HEK293 (cell line): ENCODE data around the gene KCNQ1.

Source experiments
- CTCF ChIA-PET: fragments of 350-600 bp; formaldehyde crosslinking; extraction: SDS; loops from one replicate; lab custom pipeline; 2021; ENCODE audit warnings: antibody characterized with exemption; lab: Yijun Ruan, JAX
- POLR2A ChIA-PET: fragments of 300-600 bp; formaldehyde crosslinking; extraction: SDS; loops from one replicate; lab custom pipeline; 2020; ENCODE audit warnings: antibody characterized with exemption, inconsistent platforms; lab: Yijun Ruan, JAX
- H3K27ac ChIP-seq: fragments of 200-500 bp; sonication (Bioruptor generic); 2 replicates; pipeline ENCODE4 v1.5.1; 2014; ENCODE audit warnings: low read depth, low read length, control low read depth, inconsistent platforms; ENCODE audit errors: extremely low read depth
- H3K36me3 ChIP-seq, 2 experiments: fragments of 200-500 bp in 1 of 2; sonication (Bioruptor generic) in 1 of 2; 1 replicate in 1 of 2; 2 replicates in 1 of 2; pipeline ENCODE4 v1.5.1; 2014 to 2017; ENCODE audit warnings: inconsistent platforms in 2 of 2, low read length in 2 of 2; ENCODE audit not compliant: control insufficient read depth in 2 of 2, insufficient read depth in 1 of 2
- H3K4me1 ChIP-seq: fragments of 200-500 bp; sonication (Bioruptor generic); 2 replicates; pipeline ENCODE4 v1.5.1; 2014; ENCODE audit warnings: mild to moderate bottlenecking, low read length, inconsistent platforms; ENCODE audit not compliant: control insufficient read depth, insufficient read depth
- H3K4me3 ChIP-seq: 2 replicates; pipeline ENCODE4 v1.5.1; 2011; ENCODE audit warnings: low read depth, mild to moderate bottlenecking, control low read depth, low read length, moderate library complexity
- H3K9me3 ChIP-seq: fragments of 200-500 bp; sonication (Bioruptor generic); 2 replicates; pipeline ENCODE4 v1.5.1; 2014; ENCODE audit warnings: low read depth, low read length, inconsistent platforms; ENCODE audit not compliant: control insufficient read depth, insufficient read depth
- CTCF ChIP-seq: fragments of 450-650 bp; formaldehyde crosslinking; IDR thresholded peaks from 2 replicates; pipeline ENCODE4 v1.5.1; 2016; ENCODE audit warnings: missing biosample characterization, missing genetic modification characterization
- GLI4 ChIP-seq: fragments of 450-650 bp; formaldehyde crosslinking; IDR thresholded peaks from 2 replicates; pipeline ENCODE4 v1.5.1; 2016; ENCODE audit warnings: missing biosample characterization, missing genetic modification characterization
- SCRT1 ChIP-seq: fragments of 450-650 bp; formaldehyde crosslinking; IDR thresholded peaks from 2 replicates; pipeline ENCODE4 v1.5.1; 2016; ENCODE audit warnings: missing biosample characterization, missing genetic modification characterization, borderline replicate concordance
- SCRT2 ChIP-seq: fragments of 450-650 bp; formaldehyde crosslinking; IDR thresholded peaks from 2 replicates; pipeline ENCODE4 v1.5.1; 2016; ENCODE audit warnings: missing biosample characterization, missing genetic modification characterization
- ZNF169 ChIP-seq: fragments of 450-650 bp; formaldehyde crosslinking; IDR thresholded peaks from 2 replicates; pipeline ENCODE4 v1.5.1; 2016; ENCODE audit warnings: missing biosample characterization, missing genetic modification characterization
- ZNF2 ChIP-seq: fragments of 450-650 bp; formaldehyde crosslinking; IDR thresholded peaks from 2 replicates; pipeline ENCODE4 v1.5.1; 2016; ENCODE audit warnings: missing biosample characterization, missing genetic modification characterization
- ZNF26 ChIP-seq: fragments of 450-650 bp; formaldehyde crosslinking; IDR thresholded peaks from 2 replicates; pipeline ENCODE4 v1.5.1; 2016; ENCODE audit warnings: missing biosample characterization, missing genetic modification characterization
- ZNF280C ChIP-seq: fragments of 450-650 bp; formaldehyde crosslinking; IDR thresholded peaks from 2 replicates; pipeline ENCODE4 v1.5.1; 2016; ENCODE audit warnings: missing biosample characterization, missing genetic modification characterization
- ZNF48 ChIP-seq: fragments of 450-650 bp; formaldehyde crosslinking; IDR thresholded peaks from 2 replicates; pipeline ENCODE4 v1.5.1; 2016; ENCODE audit warnings: missing biosample characterization, missing genetic modification characterization
- ZNF488 ChIP-seq: fragments of 450-650 bp; formaldehyde crosslinking; IDR thresholded peaks from 2 replicates; pipeline ENCODE4 v1.5.1; 2016; ENCODE audit warnings: missing biosample characterization, missing genetic modification characterization
- ZNF510 ChIP-seq: fragments of 450-650 bp; formaldehyde crosslinking; IDR thresholded peaks from 2 replicates; pipeline ENCODE4 v1.5.1; 2018; ENCODE audit warnings: mild to moderate bottlenecking, missing genetic modification characterization, missing biosample characterization; ENCODE audit not compliant: insufficient replicate concordance
- ZNF610 ChIP-seq: fragments of 450-650 bp; formaldehyde crosslinking; IDR thresholded peaks from 2 replicates; pipeline ENCODE4 v1.5.1; 2016; ENCODE audit warnings: missing biosample characterization, missing genetic modification characterization, borderline replicate concordance
- ZNF701 ChIP-seq: fragments of 450-650 bp; formaldehyde crosslinking; IDR thresholded peaks from 2 replicates; pipeline ENCODE4 v1.5.1; 2016; ENCODE audit warnings: missing biosample characterization, missing genetic modification characterization
- ZNF837 ChIP-seq: fragments of 450-650 bp; formaldehyde crosslinking; IDR thresholded peaks from 2 replicates; pipeline ENCODE4 v1.5.1; 2016; ENCODE audit warnings: missing biosample characterization, missing genetic modification characterization
- ZSCAN16 ChIP-seq: fragments of 450-650 bp; formaldehyde crosslinking; IDR thresholded peaks from 2 replicates; pipeline ENCODE4 v1.5.1; 2016; ENCODE audit warnings: missing biosample characterization, missing genetic modification characterization
- ZXDB ChIP-seq: fragments of 450-650 bp; formaldehyde crosslinking; IDR thresholded peaks from 2 replicates; pipeline ENCODE4 v1.5.1; 2016; ENCODE audit warnings: missing biosample characterization, missing genetic modification characterization
- TF ChIP-seq, protein P1 (sequence below): fragments of 450-650 bp; formaldehyde crosslinking; IDR thresholded peaks from 2 replicates; pipeline ENCODE4 v1.5.1; 2016; ENCODE audit warnings: missing biosample characterization, missing genetic modification characterization
- TF ChIP-seq, protein P2 (sequence below): fragments of 450-650 bp; IDR thresholded peaks from 2 replicates; pipeline ENCODE4 v1.5.1; 2018; ENCODE audit warnings: missing biosample characterization, mild to moderate bottlenecking, missing genetic modification characterization

KCNQ1 gene

GRCh38 chr11:2432171-2432621 is 12.6 kb upstream of the KCNQ1 start (continued):
- no peak for TF ChIP-seq ZNF26 (tag by site-specific recombination)
- TF ChIP-seq, all 188 proteins: peak for 0

- Histone ChIP-seq H3K4me1 (no peaks in the 10 kb centered on the region), H3K9me3 (no peaks in the 10 kb centered on the region), H3K36me3 (no peaks in the 10 kb centered on the region), H3K4me3 (no peak overlapping the region), H3K27ac (no peak overlapping the region)
- TF ChIP-seq SCRT1 (tag by site-specific recombination) (no peak), SCRT2 (no peak), ZNF2 (no peak)
- ChIA-PET CTCF (interaction anchor here (1.1 kb wide), 1 partner anchor 100 kb away, joined by 3 read pairs; no protein-coding TSS in a partner anchor), POLR2A (no interaction called here)
Measured at GRCh38 chr11:2432628-2433071, 12.2 kb upstream of the KCNQ1 start.

GRCh38 chr11:2433106-2433925 is 11.5 kb upstream of the KCNQ1 start:
- POLR2A ChIA-PET: no interaction called here
- H3K4me3 ChIP-seq: no peak overlapping the region
- CTCF ChIA-PET: interaction anchor here (1.1 kb wide), 1 partner anchor 100 kb away, joined by 3 read pairs; no protein-coding TSS in a partner anchor
- H3K36me3 ChIP-seq: no peaks in the 10 kb centered on the region
- TF ChIP-seq ZNF610: no peak
- TF ChIP-seq CTCF (tag by site-specific recombination): no peak
- TF ChIP-seq ZSCAN16 (tag by site-specific recombination): no peak
- TF ChIP-seq, protein P1, sequence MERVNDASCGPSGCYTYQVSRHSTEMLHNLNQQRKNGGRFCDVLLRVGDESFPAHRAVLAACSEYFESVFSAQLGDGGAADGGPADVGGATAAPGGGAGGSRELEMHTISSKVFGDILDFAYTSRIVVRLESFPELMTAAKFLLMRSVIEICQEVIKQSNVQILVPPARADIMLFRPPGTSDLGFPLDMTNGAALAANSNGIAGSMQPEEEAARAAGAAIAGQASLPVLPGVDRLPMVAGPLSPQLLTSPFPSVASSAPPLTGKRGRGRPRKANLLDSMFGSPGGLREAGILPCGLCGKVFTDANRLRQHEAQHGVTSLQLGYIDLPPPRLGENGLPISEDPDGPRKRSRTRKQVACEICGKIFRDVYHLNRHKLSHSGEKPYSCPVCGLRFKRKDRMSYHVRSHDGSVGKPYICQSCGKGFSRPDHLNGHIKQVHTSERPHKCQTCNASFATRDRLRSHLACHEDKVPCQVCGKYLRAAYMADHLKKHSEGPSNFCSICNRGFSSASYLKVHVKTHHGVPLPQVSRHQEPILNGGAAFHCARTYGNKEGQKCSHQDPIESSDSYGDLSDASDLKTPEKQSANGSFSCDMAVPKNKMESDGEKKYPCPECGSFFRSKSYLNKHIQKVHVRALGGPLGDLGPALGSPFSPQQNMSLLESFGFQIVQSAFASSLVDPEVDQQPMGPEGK (tag by site-specific recombination): no peak
- no peak for TF ChIP-seq ZNF280C (tag by site-specific recombination)
- no peak for TF ChIP-seq ZNF510 (tag by site-specific recombination)
- no peak for TF ChIP-seq ZNF701 (tag by site-specific recombination)
- TF ChIP-seq ZXDB (tag by site-specific recombination): no peak
- TF ChIP-seq, protein P2, sequence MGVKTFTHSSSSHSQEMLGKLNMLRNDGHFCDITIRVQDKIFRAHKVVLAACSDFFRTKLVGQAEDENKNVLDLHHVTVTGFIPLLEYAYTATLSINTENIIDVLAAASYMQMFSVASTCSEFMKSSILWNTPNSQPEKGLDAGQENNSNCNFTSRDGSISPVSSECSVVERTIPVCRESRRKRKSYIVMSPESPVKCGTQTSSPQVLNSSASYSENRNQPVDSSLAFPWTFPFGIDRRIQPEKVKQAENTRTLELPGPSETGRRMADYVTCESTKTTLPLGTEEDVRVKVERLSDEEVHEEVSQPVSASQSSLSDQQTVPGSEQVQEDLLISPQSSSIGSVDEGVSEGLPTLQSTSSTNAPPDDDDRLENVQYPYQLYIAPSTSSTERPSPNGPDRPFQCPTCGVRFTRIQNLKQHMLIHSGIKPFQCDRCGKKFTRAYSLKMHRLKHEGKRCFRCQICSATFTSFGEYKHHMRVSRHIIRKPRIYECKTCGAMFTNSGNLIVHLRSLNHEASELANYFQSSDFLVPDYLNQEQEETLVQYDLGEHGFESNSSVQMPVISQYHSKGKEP (tag by site-specific recombination): no peak
- TF ChIP-seq GLI4 (tag by site-specific recombination): no peak
- TF ChIP-seq ZNF48: no peak
- no peak for TF ChIP-seq ZNF169 (tag by site-specific recombination)
- TF ChIP-seq ZNF488 (tag by site-specific recombination): no peak
- no peak for TF ChIP-seq ZNF837
- H3K9me3 ChIP-seq: no peaks in the 10 kb centered on the region
- H3K4me1 ChIP-seq: no peaks in the 10 kb centered on the region
- no peak overlapping the region for H3K27ac ChIP-seq
